Measurements from ENCODE around the gene FSTL3.
"Not testable (repeated sequence)": the region's sequence is repeated elsewhere in the genome, so short reads cannot be mapped to it uniquely, and the experiment has no call there.

The FSTL3 gene

DNA sequence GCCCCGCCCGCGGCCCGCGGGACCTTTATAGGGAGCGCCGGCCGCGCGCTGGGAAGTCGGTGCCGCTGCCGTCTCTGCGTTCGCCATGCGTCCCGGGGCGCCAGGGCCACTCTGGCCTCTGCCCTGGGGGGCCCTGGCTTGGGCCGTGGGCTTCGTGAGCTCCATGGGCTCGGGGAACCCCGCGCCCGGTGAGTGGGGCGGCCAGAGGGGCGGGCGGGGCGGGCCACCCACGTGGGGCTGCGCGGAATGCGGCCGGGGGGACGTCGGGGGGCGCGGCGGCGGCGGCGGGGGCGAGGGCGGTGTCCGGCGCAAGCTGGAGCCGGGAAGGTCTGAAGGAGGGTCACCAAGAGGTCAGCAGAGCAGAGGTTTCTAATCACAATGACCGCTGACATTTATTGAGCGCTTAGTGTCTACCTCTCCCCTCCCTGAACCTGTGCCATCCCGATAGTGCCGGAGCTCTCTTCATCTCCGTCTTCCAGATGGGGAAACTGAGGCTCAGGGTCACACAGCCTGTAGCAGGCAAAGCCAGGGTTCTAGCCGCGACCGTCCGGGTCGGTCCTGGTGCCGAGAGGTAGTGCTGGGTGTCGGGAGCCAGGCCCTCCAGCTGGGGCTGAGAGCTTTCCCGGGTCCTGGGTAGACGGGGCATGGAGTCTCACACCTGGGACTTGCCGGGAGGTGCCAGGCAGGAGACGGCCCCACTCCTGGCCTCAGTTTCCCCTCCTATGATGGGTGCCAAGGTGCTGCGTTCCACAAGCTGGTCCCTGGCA, at the start of gene FSTL3:
FSTL3 (plus strand) TSS at position 54 of the 767 bp plus-strand sequence; CDS start at position 86, 32 bp downstream.
- no peak for DNase-seq (ENCODE audit: low read depth)

DNA sequence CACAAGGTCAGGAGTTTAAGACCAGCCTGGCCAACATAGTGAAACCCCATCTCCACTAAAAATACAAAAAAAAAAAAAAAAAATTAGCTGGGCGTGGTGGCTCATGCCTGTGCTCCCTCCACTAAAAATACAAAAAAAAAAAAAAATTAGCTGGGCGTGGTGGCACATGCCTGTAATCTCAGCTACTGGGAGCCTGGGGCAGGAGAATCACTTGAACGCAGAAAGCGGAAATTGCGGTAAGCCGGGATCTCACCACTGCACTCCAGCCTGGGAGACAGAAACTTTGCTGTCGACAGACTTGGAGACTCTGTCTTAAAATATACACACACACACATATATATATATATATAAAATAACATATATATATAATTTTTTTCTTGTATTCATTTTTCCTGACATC, 49.6 kb upstream of the FSTL3 start:
- DNase-seq (ENCODE audit: low read depth), result not testable (repeated sequence)

DNA sequence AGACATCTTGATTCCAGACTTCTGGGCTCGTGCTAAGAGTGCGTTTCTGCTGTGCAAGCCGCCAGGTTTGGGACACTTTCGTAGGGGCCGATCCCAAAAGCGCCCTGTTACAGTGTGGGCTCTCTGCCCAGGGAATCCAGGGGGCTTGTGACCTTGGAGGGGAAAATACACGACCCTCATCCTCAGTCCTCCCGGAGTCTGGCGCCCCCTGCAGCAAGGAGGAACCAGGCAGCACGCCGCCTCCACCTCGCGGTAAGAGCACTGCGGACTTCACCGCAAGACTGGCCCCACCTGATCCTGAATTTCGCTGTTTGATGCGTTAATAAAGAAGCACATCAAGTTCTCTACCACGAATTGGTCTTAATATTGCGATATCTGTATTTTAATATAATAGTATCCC, 48.0 kb upstream of the FSTL3 start:
- DNase-seq (ENCODE audit: low read depth), result no peak

DNA sequence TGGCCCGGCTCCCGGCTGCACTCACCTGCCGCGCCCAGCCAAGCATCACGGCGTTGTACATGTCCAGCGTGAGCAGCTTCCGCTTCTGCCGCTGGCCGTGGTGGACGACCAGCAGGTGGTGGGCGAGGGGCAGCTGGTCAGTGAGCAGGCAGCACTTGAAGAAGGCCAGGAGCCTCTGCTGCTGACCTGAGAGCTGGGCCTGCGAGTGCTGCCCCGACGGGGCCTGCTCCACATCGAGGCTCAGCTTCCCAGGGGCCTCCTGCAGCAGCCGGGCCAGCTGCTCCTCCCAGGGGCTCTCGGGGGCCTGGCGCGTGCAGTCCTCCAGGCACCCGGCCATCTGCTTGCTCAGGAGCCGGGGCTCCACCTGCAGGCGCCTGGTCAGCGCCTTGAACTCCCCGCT, 46.7 kb upstream of the FSTL3 start:
- not testable (repeated sequence) for DNase-seq (ENCODE audit: low read depth)

DNA sequence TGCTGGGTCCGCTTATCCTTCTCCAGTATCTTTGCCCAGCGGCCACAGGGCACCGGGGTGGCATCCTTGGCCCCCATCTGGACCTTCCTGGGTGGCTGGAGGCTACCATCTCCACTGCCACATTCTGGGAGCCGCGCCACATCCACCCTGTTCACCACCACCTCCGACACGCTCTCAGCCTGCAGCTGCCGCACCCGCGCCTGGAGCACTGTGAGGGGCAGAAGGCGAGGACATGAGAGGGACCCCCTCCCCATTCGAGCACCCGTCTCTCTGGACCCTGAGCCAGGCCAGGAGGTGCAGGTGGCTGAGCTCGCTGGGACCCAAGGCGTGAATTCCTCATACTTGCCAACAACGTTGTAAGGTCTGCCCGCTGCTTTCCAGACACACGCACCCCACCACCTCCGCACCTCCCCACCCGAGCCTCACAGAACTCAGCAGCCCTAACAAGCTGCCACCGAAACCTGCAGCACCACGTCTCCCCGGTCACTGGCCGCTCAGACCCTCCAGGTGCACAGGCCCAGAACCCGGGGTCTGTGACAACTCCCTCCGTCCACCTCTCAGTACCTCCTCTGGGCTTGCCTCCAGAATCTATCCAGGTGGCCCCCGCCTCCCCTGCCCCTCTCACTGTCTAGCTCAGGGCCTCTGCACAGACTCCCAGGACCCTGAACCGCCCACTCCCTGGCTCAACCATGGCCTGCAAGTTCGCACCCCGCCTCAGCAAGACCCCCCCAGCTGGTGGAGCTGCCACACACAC, 46.1 kb upstream of the FSTL3 start:
- DNase-seq (ENCODE audit: low read depth), result no peak

DNA sequence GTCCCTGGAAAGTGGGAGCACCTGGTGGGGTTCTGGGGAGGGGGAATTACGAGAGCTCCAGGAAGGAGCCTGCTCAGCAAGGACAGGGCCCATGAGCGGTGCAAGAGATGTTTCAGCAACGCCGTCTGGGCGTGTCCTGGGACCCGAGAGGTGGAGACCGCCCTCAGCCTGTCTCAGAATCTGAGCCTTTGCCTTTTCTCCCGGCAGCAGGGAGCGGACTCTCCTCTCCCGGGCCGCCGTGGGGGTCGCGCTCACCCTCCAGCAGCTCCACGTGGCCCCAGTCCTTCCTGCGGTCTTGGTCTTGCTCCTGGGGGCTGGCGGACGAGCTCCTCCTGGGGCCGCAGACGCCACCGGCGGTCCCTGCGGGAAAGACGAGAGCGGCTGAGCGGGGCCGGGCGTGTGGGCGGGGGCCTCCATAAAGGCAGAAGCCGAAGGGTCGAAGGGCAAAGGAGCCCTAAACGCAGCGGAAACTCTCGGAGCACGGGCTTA, 43.6 kb upstream of the FSTL3 start:
- peak; percentile 32 for DNase-seq (ENCODE audit: low read depth)

DNA sequence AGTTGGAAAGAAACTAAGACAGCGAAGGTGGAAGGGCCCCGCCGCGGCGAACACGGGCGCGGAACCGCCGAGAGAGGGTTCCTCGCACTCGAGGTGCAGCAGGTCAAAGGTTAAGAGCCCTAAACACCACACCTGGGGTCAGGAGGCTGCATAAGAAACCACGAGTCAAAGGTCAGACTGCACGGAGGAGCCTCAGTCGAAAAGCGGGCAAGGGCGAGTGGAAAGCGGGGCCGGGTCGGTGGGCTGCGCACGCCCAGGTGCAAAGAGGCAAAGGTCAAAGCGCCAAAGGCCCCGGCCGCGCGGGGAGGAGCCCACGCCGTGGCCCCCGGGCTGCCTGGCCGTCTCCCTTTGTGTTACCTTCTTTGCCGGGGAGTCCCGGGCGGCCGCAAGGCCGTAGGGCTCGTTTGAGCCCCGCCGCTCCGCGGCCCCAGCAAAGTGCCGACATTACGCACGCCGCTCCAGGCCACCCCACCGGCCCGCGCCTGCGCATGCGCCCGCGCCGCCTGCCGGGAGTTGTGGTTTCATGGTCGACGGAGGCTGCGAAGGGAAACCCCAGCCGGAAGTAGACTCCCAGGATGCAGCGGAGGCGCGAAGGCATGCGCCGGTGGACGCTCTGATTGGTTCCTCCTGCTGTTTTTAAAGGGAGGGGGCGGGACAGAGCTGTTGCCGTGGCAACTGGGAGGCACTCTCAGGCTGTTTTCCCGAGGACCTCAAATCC, 43.0 kb upstream of the FSTL3 start, which contains the start of gene POLRMT:
POLRMT (minus strand) TSS at position 470 of the 718 bp plus-strand sequence; CDS start at position 445, 25 bp downstream.
- DNase-seq (ENCODE audit: low read depth), result peak; percentile 94

DNA sequence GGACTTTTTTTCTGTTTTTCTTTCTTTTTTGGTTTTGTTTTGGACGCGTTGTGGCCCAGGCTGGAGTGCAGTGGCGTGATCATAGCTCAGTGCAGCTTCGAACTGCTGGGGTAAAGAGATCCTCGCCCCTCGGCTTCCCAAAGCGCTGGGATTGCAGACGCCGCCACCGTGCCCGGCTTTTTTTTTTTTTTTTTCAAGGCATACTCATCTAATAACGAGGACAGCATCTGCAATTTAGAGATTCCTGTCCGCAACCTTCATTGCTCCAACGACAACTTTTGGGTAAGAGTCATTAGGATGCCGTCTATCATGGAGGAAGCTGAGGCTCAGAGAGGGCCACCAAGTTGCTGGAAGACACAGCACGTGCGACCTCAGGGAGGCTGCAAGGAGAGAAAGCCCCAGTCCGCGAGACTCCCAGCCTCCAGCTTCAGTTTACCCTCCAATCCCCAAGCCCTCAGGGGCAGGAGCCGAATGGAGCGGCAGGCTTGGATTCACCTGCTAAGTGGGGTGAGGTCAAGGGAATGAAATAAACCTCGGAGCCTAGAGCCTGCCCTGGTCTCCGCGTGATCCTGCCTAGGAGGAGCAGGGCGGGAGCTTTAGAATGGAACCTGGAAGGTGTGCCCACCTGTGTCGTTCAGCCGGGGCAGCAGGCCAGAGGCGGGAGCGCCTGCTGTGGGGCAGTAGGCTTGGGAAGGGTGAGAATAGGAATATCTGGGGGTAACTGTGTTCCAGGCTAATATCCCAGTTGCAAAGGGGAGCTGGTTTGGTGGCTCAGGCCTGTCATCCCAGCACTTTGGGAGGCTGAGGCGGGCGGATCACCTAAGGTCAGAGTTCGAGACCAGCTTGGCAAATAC, 42.2 kb upstream of the FSTL3 start:
- no peak for DNase-seq (ENCODE audit: low read depth)

DNA sequence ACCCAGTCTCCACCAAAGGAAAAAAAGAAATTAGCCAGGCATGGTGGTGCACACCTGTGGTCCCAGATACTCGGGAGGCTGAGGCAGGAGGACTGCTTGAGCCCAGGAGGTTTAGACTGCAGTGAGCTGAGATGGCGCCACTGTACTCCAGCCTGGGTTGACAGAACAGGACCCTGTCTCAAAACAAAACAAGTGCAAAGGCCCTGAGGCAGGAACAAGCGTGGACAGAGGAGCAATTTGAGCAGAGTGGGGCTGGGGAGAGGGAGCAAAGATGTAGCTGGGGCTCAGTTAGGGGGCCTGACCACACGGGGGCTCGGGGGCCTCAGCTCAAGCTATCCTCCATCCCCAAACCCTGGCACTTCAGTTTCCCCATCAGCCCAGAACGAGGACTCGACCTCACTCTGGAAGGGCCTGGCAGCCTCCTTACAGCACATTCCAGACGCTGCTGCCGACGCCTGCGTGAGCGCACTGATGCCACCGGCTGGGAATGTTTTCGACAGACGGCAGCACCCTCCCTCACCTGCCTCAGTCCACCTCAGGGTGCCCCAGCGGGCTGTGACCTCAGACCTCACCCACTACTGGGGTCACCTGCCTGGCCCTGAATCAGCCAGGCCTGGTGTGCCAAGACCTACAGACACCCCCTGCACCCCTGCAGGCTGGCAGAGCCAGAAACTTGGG, 41.1 kb upstream of the FSTL3 start:
- no peak for DNase-seq (ENCODE audit: low read depth)

DNA sequence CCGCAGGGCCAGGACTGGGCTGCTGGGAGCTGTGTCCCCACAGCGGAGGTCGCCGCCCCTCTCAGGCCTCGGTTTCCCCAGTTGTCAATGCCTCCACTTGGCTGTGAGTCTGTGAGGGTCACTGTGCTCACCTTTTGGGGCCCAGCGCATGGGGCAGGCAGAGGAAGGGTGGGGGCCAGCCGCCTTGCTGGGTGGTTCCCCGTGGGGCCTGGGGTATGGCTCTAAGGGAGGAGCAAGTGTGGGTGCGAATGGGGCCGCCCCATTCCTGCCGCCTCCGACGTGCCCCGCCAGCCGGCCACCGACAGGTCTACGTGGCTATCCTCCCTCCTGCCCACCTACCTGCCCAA, 37.3 kb upstream of the FSTL3 start:
- no peak for DNase-seq (ENCODE audit: low read depth)

DNA sequence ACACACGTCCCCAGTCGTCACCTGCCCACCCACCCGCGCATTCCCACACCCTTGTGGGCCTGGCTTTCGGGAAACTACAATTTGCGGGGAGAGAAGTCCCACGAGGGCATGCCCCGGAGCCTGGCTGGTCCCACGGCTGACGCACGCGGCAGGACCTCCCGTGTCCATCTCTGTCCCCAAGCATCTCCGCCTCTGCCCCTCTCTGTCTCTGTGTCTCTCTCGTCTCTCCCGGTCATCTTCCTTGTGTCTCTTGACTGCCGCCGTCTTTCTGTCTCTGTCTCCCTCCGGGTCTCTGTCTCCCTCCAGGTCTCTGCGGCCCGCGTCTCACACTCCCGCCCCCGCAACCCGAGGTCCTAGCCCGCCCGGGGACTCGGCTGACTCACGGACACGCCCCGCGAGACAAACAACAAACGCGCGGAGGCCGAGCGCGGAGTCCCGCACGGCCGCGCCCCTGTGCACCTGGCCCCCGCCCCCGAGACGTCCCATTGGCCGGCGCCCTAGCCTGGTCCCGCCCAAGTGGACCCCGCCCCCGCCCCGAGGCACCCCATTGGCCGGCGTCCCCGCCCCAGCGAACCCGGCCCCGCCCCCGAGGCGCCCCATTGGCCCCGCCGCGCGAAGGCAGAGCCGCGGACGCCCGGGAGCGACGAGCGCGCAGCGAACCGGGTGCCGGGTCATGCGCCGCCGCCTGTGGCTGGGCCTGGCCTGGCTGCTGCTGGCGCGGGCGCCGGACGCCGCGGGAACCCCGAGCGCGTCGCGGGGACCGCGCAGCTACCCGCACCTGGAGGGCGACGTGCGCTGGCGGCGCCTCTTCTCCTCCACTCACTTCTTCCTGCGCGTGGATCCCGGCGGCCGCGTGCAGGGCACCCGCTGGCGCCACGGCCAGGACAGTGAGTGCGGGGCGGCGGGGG, 36.7 kb upstream of the FSTL3 start, which contains the start of gene FGF22:
FGF22 (plus strand) TSS at position 627 of the 908 bp plus-strand sequence; CDS start at position 674, 47 bp downstream.
- DNase-seq (ENCODE audit: low read depth), result peak; percentile 95

DNA sequence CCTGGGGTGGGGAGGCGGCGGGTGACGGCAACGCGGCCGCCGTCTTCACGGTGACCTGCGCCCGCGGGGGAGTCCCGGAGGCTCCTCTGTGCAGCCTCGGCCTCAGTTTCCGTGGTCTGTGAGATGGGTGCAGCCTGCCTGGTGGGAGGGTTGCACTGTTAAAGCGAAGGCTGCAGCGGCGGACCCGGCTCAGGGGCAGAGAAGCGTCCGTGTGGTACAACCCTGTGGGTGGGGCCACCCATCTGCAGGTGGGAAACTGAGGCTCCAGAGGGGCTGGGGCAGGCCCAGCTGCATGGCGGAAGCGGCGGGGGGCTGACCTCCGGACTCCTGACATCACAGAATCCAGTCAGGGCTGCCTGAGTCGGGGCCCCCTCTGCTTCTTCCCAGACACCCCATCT, 36.0 kb upstream of the FSTL3 start:
- no peak for DNase-seq (ENCODE audit: low read depth)

DNA sequence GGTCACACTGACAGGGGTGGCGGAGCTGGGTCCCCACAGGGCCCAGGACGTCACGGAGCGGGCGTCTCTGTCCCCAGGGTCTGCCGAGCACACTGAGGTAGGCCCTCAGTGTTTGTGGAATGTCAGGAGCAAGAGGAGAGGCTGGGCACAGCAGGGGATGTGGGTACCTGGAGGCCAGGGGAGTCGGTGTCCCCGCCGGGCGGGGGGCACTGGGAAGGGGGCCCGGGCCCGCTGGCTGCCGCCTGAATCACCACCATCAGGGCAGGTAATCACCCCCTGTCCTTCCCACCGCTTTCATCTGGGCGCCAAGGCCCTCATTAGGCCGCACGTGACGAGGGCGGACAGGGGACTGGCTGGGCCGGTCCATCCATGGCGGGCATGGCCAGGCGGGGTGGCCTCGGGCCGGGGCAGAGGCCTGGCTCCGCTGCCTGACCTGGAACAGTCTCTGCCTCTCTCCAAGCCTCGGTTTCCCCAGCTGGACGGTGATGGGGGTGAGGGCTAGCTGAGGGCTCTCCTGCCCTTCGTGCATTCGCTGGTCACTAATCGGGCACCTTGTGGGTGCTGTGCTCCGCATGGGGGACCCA, 35.5 kb upstream of the FSTL3 start:
- DNase-seq (ENCODE audit: low read depth), result no peak

DNA sequence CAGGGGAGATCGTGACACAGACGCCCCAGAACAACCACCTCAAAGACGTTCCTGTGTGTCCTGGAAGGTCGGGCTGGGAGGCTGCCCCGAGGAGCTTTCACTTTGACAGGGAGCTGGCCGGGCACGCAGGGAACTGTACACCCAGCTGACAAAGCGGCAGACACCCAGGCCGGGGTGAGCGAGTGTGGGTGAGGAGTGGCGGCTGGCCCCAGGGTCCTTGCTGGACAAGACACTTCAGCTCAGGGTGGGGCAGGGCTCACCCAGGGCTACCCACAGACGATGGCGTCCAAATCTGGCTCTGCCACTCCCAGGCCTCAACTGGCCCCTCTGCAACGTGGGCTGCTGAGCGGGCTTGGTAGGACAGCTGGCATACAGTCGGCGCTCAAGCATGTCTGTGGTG, 34.5 kb upstream of the FSTL3 start:
- DNase-seq (ENCODE audit: low read depth), result no peak

DNA sequence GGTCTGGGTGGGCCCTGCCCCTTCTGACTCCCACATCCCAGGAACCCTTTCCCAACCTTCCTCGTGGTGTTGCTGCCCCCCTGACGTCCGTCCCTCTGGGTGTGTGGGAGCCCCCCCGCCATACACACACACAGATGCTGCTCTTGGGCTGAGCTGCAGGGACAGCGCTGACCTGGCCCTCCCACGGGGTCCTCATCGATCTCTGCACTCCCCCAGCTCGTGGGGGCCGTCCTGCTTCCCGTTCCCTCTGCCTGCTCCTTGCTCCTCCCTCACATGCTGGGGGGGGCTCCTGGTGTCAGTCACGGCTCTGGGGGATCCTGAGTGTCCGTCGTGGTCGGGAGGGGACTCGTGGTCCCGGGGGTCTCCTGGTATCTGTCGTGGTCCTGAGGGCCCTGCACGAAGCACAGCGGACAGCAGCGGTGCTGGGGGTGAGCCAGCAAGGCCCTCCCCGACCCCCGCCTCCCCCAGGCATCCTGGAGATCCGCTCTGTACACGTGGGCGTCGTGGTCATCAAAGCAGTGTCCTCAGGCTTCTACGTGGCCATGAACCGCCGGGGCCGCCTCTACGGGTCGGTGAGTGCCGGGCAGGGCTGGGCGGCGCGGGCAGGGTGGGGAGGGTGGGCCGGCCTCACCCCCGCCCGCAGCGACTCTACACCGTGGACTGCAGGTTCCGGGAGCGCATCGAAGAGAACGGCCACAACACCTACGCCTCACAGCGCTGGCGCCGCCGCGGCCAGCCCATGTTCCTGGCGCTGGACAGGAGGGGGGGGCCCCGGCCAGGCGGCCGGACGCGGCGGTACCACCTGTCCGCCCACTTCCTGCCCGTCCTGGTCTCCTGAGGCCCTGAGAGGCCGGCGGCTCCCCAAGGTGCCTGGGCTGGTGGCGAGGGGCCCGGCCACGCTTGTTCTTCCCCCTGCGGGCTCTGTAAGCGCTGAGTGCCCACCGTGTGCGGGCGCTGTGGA, 33.1 kb upstream of the FSTL3 start:
- no peak for DNase-seq (ENCODE audit: low read depth)

DNA sequence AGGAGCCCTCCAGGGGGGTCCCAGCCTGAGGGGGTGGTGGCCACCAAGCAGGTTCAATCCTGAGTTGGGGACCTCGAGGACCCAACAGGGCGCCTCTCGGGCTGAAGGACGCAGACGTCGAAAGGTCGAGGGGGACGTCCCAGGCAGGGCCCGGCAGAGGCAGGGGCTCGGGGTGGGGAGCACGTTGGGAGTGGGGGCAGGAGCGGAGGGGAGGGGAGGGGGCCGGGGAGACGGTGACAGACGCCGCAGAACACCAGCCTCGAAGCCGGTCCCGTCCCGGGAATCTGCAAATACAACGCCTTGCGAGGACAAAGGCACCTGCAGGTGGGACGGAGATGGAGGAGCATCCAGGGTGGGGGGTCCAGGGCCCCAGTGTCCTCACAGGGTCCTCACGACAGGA, 32.5 kb upstream of the FSTL3 start:
- no peak for DNase-seq (ENCODE audit: low read depth)

DNA sequence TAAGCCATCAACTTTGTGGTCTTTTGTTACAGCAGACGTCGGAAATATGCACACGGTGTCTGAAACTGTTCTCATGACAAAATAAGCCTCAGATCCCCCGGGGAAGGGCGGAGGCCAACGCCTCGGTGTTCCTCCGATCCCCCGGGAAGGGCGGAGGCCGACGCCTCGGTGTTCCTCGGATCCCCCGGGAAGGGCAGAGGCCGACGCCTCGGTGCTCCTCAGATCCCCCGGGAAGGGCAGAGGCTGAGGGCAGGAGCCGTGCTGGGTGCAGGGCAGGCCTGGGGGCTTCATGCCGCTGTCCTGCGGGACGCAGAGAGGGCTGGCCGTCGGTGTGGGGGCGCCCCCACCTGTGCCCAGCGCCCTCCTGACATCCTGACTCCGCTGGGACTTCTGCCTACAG, 31.8 kb upstream of the FSTL3 start:
- no peak for DNase-seq (ENCODE audit: low read depth)

DNA sequence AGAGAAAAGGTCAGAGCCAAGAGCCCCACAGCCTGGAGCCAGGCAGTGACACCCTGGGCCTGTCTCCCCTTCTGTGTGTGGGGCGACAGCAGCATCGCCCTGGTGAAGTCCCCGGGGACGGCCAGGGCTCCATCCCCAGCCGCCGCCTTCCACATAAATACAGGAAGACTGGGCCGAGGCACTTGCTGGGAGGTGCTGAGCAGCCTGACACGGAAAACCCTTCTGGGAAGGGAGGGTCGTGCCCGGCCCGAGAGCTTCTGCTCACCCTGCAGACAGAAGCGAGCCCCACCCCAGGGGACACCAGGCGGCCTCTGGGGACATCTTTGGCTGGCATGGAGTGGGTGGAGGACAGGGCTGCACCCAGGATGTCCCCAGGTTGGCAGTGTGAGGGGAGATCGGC, 31.4 kb upstream of the FSTL3 start:
- DNase-seq (ENCODE audit: low read depth), result no peak

All from activated T-helper 9 cell treated with anti-CD3 and anti-CD28 coated beads, Interleukin-2, amount 50 U/mL, for 16 hours (primary cell).